ENCODE measurements around the gene SLCO2A1.

- TF ChIP-seq EZH2 (IDR thresholded peaks at IDR 0.05), result no peak
- TF ChIP-seq POLR2AphosphoS5 (IDR thresholded peaks at IDR 0.05; ENCODE audit: borderline replicate concordance, low read depth, low read length), result no peak
Observed at GRCh38 chr3:133934996-133935842, 94.5 kb downstream of the SLCO2A1 start.

Data from SK-N-MC (cell line).